SKM-1 (cell line): ENCODE measurements around the gene CPD.

ENCODE experiments used
- DNase-seq: peaks from one replicate; lab custom pipeline; 2025; ENCODE audit not compliant: unreplicated experiment; lab: John Stamatoyannopoulos, UW

CPD gene

DNA sequence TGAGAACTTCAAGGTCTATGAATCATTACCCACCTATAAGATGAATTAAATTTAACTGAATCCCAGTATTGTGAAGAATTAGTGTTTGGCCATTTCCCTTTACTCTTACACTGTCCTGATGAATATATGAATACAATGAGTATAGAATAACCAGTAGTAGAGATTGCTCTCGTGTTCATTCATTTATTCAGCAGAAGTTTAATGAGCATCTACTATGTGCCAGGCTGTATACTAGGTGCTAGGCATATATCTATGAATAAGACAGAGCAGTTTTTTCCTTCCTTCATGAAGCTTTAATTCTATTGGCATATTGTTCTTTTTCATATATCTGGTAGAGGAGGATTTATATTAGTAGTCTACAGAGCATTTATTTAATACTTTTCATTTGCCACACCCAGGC is 104.4 kb downstream of the CPD start:
- no peak for DNase-seq

DNA sequence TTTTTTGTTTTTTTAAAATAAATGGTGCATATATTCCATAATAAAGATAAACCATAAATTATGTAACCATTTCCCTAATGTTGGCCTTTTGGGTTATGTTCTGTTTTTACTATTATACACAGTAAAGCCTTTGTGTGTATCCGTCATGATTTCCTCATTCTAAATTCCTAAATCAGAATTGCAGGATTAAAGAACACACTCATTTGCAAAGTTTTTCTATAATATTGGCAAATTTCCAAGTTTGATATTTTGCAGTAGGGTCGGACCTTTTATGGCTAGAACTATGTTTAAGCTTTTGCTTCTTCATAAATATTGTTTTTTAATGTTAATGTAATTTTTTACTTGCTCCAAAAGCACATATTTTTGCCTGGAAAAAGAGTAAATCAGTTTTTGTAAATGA is 115.1 kb downstream of the CPD start:
- DNase-seq = no peak

DNA sequence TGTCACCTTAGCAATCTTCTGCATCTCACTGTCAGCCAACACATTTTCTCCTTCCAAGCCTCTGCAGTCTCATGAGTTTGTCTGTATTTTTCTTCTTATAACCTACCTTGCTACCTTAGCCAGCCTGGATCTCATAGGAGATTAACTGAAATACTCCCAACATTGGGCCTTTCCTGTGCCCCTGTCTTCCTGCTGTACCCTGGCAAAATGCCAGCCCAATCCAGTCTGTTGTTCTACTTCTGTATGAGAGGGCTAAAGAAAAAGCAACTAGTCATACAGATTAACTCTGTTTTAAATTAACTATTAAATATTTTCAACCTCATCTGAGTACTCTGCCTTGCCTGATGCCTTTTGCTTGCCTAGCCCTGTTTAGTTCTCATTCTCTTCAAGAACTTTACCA is 116.9 kb downstream of the CPD start:
- no peak for DNase-seq

DNA sequence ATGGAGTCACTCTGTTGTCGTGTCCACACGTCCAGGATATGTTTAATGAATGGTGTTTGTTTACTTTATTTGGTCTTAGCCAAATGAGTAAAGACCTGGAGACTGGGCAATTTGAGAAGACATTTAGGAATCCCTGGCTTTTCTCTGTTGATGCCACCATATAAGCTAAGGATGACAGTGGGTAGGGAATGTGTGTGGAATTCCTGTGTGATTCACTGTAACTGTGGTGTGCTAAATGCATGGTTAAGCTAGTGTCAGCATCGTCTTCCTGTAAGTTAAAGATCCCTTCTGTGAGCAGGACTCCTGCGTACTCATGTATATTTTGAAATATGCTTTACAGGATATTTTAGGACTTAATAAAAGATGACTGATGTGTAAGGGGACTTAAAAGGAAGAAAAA is 124.8 kb downstream of the CPD start:
- DNase-seq = no peak

DNA sequence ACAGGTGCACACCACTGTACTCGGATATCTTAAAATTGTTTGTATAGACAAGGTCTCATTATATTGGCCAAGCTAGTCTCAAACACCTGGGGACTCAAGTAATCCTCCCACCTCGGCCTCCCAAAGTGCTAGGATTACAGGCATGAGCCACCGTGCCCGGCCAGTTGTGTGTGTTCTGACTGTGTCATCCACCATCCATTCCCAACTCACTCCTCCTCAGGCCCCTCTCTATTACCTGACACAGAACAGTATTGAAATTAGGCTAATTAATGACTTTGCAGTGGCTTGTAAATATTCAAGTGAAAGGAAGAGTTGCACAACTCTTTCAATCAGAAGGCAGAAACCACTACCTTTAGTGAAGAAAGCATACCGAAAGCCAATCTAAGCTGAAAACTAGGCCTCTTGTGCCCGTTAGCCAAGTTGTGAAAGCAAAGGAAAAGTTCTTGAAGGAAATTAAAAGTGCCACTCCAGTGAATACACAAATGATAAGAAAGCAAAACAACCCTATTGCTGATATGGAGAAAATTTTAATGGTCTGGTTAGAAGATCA is 127.2 kb downstream of the CPD start:
- no peak for DNase-seq

DNA sequence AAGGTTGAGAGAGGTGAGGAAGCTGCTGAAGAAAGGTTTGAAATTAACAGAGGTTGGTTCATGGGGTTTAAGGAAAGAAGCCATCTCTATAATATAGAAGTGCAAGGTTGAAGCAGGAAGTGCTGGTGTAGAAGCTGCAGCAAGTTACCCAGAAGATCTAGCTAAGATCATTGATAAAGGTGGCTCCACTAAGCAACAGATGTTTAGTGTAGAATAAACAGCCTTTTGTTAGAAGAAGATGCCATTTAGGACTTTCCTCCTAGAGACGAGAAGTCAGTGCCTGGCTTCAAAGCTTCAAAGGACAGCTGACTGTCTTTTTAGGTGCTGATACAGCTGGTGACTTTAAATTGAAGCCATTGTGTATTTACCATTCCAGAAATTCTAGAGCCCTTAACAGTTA is 127.8 kb downstream of the CPD start:
- no peak for DNase-seq

DNA sequence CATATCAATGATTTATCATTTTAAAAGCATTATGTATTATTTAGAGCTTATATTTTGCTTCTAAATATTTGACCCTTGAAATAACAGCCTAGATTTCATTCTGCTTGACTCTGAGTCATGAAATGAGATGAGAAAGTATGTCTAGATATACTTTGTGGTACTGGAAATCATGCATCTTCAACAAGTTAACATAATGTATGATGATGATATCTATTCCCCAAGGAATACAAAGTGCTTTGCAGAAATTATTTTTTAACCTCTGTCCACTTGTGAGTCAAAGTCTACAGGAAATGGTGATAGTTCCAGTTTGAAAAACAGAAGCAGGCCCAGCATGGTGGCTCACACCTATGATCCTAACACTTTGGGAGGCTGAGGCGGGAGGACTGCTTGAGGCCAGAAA is 134.6 kb downstream of the CPD start:
- no peak for DNase-seq

DNA sequence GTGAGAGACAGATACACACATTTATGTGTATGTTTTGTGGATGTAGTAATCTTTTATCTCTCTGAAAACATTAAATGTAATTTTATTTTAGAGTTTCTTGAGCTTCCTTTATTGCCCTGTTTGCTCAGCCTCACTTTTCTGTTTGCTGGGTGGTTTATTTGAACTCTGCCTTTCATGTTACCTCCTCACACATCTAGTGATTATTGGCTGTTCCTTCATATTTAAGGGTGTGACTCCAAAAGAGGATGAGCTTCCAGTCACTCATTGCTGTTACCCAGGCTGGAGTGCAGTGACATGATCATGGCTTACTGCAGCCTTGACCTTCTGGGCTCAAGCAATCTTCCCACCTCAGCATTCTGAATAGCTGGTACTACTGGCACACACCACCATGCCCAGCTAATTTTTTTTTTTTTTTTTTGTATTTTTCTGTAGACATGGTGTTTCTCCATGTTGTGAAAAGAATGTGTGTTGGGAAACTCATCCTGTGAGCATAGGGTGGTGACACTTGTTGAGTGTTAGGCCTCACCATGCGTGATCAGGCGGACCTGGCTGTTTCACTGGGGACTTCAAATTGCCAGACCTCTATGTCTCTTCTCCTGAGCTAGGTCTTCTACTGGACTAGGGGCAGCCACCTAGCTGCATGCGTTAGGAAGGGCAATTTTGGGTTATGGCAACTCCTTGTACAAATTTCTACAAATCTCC is 136.3 kb downstream of the CPD start:
- DNase-seq = no peak

DNA sequence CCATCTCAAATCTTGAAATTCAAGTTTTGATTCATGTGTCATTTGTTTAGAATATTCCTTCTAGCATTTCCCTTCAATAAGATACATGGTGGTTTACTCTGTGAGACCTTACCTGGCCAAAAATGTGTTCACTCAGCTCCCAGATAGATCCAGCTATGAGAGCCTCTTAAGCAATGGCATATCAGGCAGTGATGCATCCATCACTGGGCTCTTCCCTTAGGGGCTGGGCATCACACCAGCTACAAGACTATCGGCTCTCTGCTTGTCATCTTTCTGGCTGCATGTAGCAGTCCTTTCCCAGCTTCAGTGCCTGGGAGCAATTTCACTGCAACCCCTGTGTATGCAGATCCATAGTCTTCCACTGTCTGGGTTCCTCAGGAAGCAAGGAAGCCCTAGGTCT is 139.1 kb downstream of the CPD start:
- no peak for DNase-seq

DNA sequence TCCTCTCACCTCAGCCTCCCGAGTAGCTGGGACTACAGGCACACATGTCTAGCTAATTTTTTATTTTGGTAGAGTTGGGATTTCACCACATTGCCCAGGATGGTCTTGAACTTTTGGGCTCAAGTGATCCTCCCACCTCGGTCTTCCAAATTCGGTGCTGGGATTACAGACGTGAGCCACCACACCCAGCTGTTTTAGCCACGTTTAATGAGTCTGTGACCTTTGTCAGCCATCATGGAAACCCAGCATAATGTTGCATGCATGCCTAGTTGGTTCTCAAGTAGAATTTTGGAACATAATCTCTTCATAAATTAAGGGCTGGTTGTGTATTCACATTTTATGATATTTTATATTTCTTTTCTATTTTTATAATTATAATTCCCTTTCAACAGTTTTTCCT is 140.4 kb downstream of the CPD start:
- DNase-seq = no peak
